HepG2 (cell line): ENCODE data around the gene ATP6V1C2. TPM values are rescaled to one million over a fixed set of nuclear protein-coding genes. Genes with fewer than 3 reads are reported as not detected.
A peak's percentile ranks its signal among the peaks of the same experiment; 100 is the strongest.

Experiments
- E2F1 ChIP-seq: sonication (generic); formaldehyde crosslinking; IDR thresholded peaks from 2 replicates; pipeline ENCODE4 v1.5.0; 2020; ENCODE audit warnings: missing genetic modification reagents
- FIP1L1 ChIP-seq: fragments of 200-400 bp; formaldehyde crosslinking; IDR thresholded peaks from 2 replicates; pipeline ENCODE4 v1.6.1; 2018; ENCODE audit warnings: low read depth, mild to moderate bottlenecking, low read length, moderate library complexity, borderline replicate concordance; ENCODE audit not compliant: insufficient read depth
- HMGXB3 ChIP-seq: sonication (generic); formaldehyde crosslinking; IDR thresholded peaks from 2 replicates; pipeline ENCODE4 v1.4.0; 2020; ENCODE audit warnings: missing genetic modification reagents, borderline replicate concordance
- KAT2B ChIP-seq: fragments of 150-350 bp; IDR thresholded peaks from 2 replicates; pipeline ENCODE4 v1.6.1; 2014; ENCODE audit warnings: low read depth, low read length, borderline replicate concordance
- KDM6A ChIP-seq: IDR thresholded peaks from 2 replicates; pipeline ENCODE4 v1.6.1; 2016; ENCODE audit warnings: low read depth
- KLF11 ChIP-seq: IDR thresholded peaks from 2 replicates; pipeline ENCODE4 v1.6.1; 2016; ENCODE audit warnings: missing compliant biosample characterization
- NFIB ChIP-seq: sonication (generic); formaldehyde crosslinking; IDR thresholded peaks from 2 replicates; pipeline ENCODE4 v1.9.0; 2021; ENCODE audit warnings: missing genetic modification reagents, mild to moderate bottlenecking, borderline replicate concordance
- SKIL ChIP-seq: sonication (generic); formaldehyde crosslinking; IDR thresholded peaks from 2 replicates; pipeline ENCODE4 v1.8.0; 2022; ENCODE audit warnings: missing genetic modification reagents, mild to moderate bottlenecking, moderate library complexity, borderline replicate concordance
- ZFX ChIP-seq: sonication (generic); formaldehyde crosslinking; IDR thresholded peaks from 2 replicates; pipeline ENCODE4 v1.4.0; 2020; ENCODE audit warnings: mild to moderate bottlenecking, low read depth, missing genetic modification reagents, moderate library complexity
- ZNF687 ChIP-seq: sonication (generic); formaldehyde crosslinking; IDR thresholded peaks from 2 replicates; pipeline ENCODE4 v1.5.1; 2020; ENCODE audit warnings: mild to moderate bottlenecking, missing genetic modification reagents, moderate library complexity
- ZNF772 ChIP-seq: sonication (generic); formaldehyde crosslinking; IDR thresholded peaks from 2 replicates; pipeline ENCODE4 v1.5.0; 2020; ENCODE audit warnings: mild to moderate bottlenecking, missing genetic modification reagents
- ZNF883 ChIP-seq: sonication (generic); formaldehyde crosslinking; IDR thresholded peaks from 2 replicates; pipeline ENCODE4 v1.5.1; 2020; ENCODE audit warnings: mild to moderate bottlenecking, missing genetic modification reagents; ENCODE audit errors: not compliant biosample characterization
- polyA plus RNA-seq, 8 experiments: library from polyadenylated mRNA; depleted of rRNA in 3 of 8; stranded (reverse) in 7 of 8; unstranded in 1 of 8; fragments of >200 nt; fragmentation: Illumina TruSeq in 4 of 8; extraction: Trizol in 4 of 8; gene quantifications; 2 replicates each; pipeline versions ENCODE4 v1.2.1 to v1.2.3, GENCODE V29; 2011 to 2016; ENCODE audit warnings: low read depth in 4 of 8, missing spikeins in 1 of 8, mixed read lengths in 1 of 8; ENCODE audit not compliant: insufficient read depth in 1 of 8
- total RNA-seq, 5 experiments: library from RNA; depleted of rRNA; stranded (reverse); fragments of >200 nt; fragmentation: Illumina TruSeq; extraction: Trizol; gene quantifications; 2 replicates each; pipeline ENCODE4 v1.2.3, GENCODE V29; 2016; ENCODE audit warnings: low read depth in 1 of 5

ATP6V1C2 gene
- total and polyA plus RNA-seq, 2 of the 13 experiments (the other 11 are each of a cell fraction or from before 2014, with no cell fraction given): 0.04 to 0.29 TPM

GRCh38 chr2:10792660-10793400 lies 71.4 kb downstream of the ATP6V1C2 start (continued):
- TF ChIP-seq KLF11 (CRISPR knock-in tag): no peak
- 0 out of 2 replicates have a peak, but pooled peaks have one; percentile 11 for TF ChIP-seq ZFX (CRISPR knock-in tag)
- no peak for TF ChIP-seq ZNF772 (CRISPR knock-in tag)
- TF ChIP-seq SKIL (CRISPR knock-in tag): no peak
- 0 out of 2 replicates have a peak, but pooled peaks have one; percentile 11 for TF ChIP-seq ZNF687 (CRISPR knock-in tag)
- TF ChIP-seq HMGXB3 (CRISPR knock-in tag): no peak
- no peak for TF ChIP-seq KAT2B
- TF ChIP-seq ZNF883 (CRISPR knock-in tag): peak; percentile 35
- TF ChIP-seq KDM6A (CRISPR knock-in tag): no peak
- no peak for TF ChIP-seq NFIB
- TF ChIP-seq FIP1L1: no peak
- TF ChIP-seq E2F1 (CRISPR knock-in tag): no peak
